Measurements from ENCODE around the gene ENTREP1. TPM values are rescaled to one million over a fixed set of nuclear protein-coding genes. Genes with fewer than 3 reads are reported as not detected.

The ENTREP1 gene
- total RNA-seq, 1 experiment from 2014 or later: 21.3 TPM

GRCh38 chr9:69331444-69331843 lies 6.4 kb downstream of the ENTREP1 start:
- no peak overlapping the region for H3K4ac ChIP-seq (ENCODE audit: low read depth, low read length)
- H4K5ac ChIP-seq (ENCODE audit: insufficient read length, low read depth, low read length): peak overlapping the region; percentile 76
- DNase-seq: no peak
- no peaks in the 10 kb centered on the region for H3K79me1 ChIP-seq (ENCODE audit: insufficient read depth, low read depth, low read length, poor library complexity, severe bottlenecking)
- H3K27me3 ChIP-seq (ENCODE audit: insufficient read depth, low read length): no peaks in the 10 kb centered on the region
- no peaks in the 10 kb centered on the region for H3K9me3 ChIP-seq (ENCODE audit: control insufficient read depth, low read depth, low read length)
- no peak overlapping the region for H2BK12ac ChIP-seq (ENCODE audit: insufficient read length, low read depth, low read length)
- H2BK5ac ChIP-seq (ENCODE audit: insufficient read length, low read length): no peak overlapping the region
- H3K36me3 Mint-ChIP-seq (ENCODE audit: insufficient read depth in 1 of 3, low read depth in 3 of 3): peaks cover 0 to 2% (median 2%) of the 10 kb centered on the region in 3 experiments; a peak in 1 of 7 replicates
- no peak overlapping the region; a peak in 1 of 7 replicates for H3K27ac Mint-ChIP-seq
- H3K4me1 Mint-ChIP-seq: peaks cover 31 to 35% of the 10 kb centered on the region in 2 experiments
- H3T11ph ChIP-seq (ENCODE audit: low read length): no peak overlapping the region
- H3K27ac ChIP-seq (ENCODE audit: insufficient read length, low read depth, low read length): no peak overlapping the region
- H2BK15ac ChIP-seq (ENCODE audit: low read depth, low read length): peak overlapping the region; percentile 5; the same call in 1 of the 2 replicates
- H3K56ac ChIP-seq (ENCODE audit: insufficient read length, low read depth, low read length): no peak overlapping the region
- H3K4me3 Mint-ChIP-seq: no peak overlapping the region
- no peak overlapping the region for H2AFZ ChIP-seq (ENCODE audit: low read length)
- H3K27me3 Mint-ChIP-seq (ENCODE audit: low read depth): no peaks in the 10 kb centered on the region; the same call in 1 of the 2 replicates
- no peaks in the 10 kb centered on the region for H3K9me3 Mint-ChIP-seq
- TF ChIP-seq CTCF (conservative IDR thresholded peaks at IDR 0.05): no peak
- peak overlapping the region; percentile 13 for H3K9ac ChIP-seq (ENCODE audit: extremely low read depth, insufficient read length, low read length)
- peaks cover 8% of the 10 kb centered on the region; the same call in 1 of the 2 replicates for H3K4me1 ChIP-seq (ENCODE audit: insufficient read depth, low read length)
- H4K91ac ChIP-seq (ENCODE audit: insufficient read length, low read depth, low read length): peak overlapping the region; percentile 51
- peaks cover 3% of the 10 kb centered on the region; the same call in 1 of the 2 replicates for H3K79me2 ChIP-seq (ENCODE audit: insufficient read depth, low read length)
- no peak overlapping the region for H2BK20ac ChIP-seq (ENCODE audit: low read depth, low read length, poor library complexity, severe bottlenecking)
- H4K8ac ChIP-seq (replicated peaks; ENCODE audit: insufficient read length, low read depth, low read length): no peak overlapping the region
- H3K23me2 ChIP-seq (ENCODE audit: insufficient read length, low read depth, low read length, poor library complexity, severe bottlenecking): no peaks in the 10 kb centered on the region
- H2AK5ac ChIP-seq (ENCODE audit: insufficient read length, low read length): peak overlapping the region; percentile 47
- H3K4me2 ChIP-seq (ENCODE audit: insufficient read depth, insufficient read length, low read length): peak overlapping the region; percentile 20
- no peak overlapping the region for H2BK120ac ChIP-seq (ENCODE audit: low read depth, low read length, poor library complexity, severe bottlenecking)
- H3K18ac ChIP-seq (ENCODE audit: insufficient read length, low read depth, low read length): no peak overlapping the region
- no CpG with 5 or more reads among the region's 3 CpGs for WGBS (ENCODE audit: extremely low coverage, insufficient read length, low lambda C conversion rate)
- no peak overlapping the region for H3K23ac ChIP-seq (ENCODE audit: insufficient read length, low read depth, low read length)
- H3K14ac ChIP-seq (ENCODE audit: insufficient read depth, low read length): no peak overlapping the region
- peaks cover 2% of the 10 kb centered on the region for H4K20me1 ChIP-seq (ENCODE audit: control insufficient read depth, insufficient read depth, insufficient read length)
